CD14-positive monocyte (primary cell): Measurements from ENCODE around the gene TOMM7. TPM values are rescaled to one million over a fixed set of nuclear protein-coding genes. Genes with fewer than 3 reads are reported as not detected.

Experiments
- DNase-seq, 3 donors: peaks; one replicate each; pipeline ENCODE4 v3.0.0-alpha.2; 2011 to 2022
- H2AFZ ChIP-seq: 2 replicates; pipeline ENCODE4 v1.6.0; 2012; ENCODE audit warnings: mild to moderate bottlenecking, low read depth, low read length, inconsistent platforms; ENCODE audit not compliant: insufficient read depth, poor library complexity, severe bottlenecking
- H3K27ac ChIP-seq, 2 donors: 1 replicate in 1 of 2; 2 replicates in 1 of 2; pipeline ENCODE4 v1.5.1; 2012 to 2013; ENCODE audit warnings: low read length in 2 of 2, control low read depth in 1 of 2, inconsistent platforms in 1 of 2, low read depth in 1 of 2, mild to moderate bottlenecking in 1 of 2
- H3K27me3 ChIP-seq, 2 donors: one replicate each; pipeline versions ENCODE4 v1.6.0 to v1.6.1; 2011 to 2013; ENCODE audit warnings: low read length in 2 of 2; ENCODE audit not compliant: control insufficient read depth in 2 of 2, insufficient read depth in 2 of 2
- H3K36me3 ChIP-seq, 2 donors: replicated peaks in 1 of 2; 1 replicate in 1 of 2; 2 replicates in 1 of 2; pipeline versions ENCODE4 v1.5.1 to v1.6.1; 2012 to 2013; ENCODE audit warnings: low read length in 2 of 2, control low read depth in 1 of 2, inconsistent platforms in 1 of 2, mild to moderate bottlenecking in 1 of 2; ENCODE audit not compliant: insufficient read depth in 2 of 2, control insufficient read depth in 1 of 2
- H3K4me1 ChIP-seq, 2 donors: 1 replicate in 1 of 2; 2 replicates in 1 of 2; pipeline versions ENCODE4 v1.5.1 to v1.6.1; 2012 to 2013; ENCODE audit warnings: low read length in 2 of 2, control low read depth in 1 of 2, inconsistent platforms in 1 of 2, mild to moderate bottlenecking in 1 of 2, moderate library complexity in 1 of 2; ENCODE audit not compliant: insufficient read depth in 2 of 2, control insufficient read depth in 1 of 2
- H3K4me2 ChIP-seq: replicated peaks from 2 replicates; pipeline ENCODE3; 2012; ENCODE audit warnings: low read length, moderate library complexity, mild to moderate bottlenecking; ENCODE audit not compliant: poor library complexity, severe bottlenecking; ENCODE audit errors: extremely low read depth
- H3K4me3 ChIP-seq, 3 experiments: fragments of 200-600 bp in 1 of 3; sonication (generic) in 1 of 3; replicated peaks in 1 of 3; 1 replicate in 2 of 3; 2 replicates in 1 of 3; pipeline ENCODE4 v1.5.1; 2011 to 2013; ENCODE audit warnings: low read length in 3 of 3, mild to moderate bottlenecking in 3 of 3, control low read depth in 2 of 3, low read depth in 2 of 3, inconsistent platforms in 1 of 3, moderate library complexity in 1 of 3
- H3K79me2 ChIP-seq: 2 replicates; pipeline ENCODE4 v1.6.0; 2012; ENCODE audit warnings: mild to moderate bottlenecking, control low read depth, inconsistent platforms, low read length, moderate library complexity; ENCODE audit not compliant: insufficient read depth
- H3K9ac ChIP-seq: 2 replicates; pipeline ENCODE4 v1.6.0; 2017; ENCODE audit warnings: low read length, mild to moderate bottlenecking; ENCODE audit not compliant: insufficient read depth, poor library complexity, severe bottlenecking
- H3K9me3 ChIP-seq, 2 donors: replicated peaks in 1 of 2; 1 replicate in 1 of 2; 2 replicates in 1 of 2; pipeline versions ENCODE4 v1.5.1 to v1.6.1; 2012 to 2013; ENCODE audit warnings: low read length in 2 of 2, control low read depth in 1 of 2; ENCODE audit not compliant: control insufficient read depth in 1 of 2, insufficient read depth in 1 of 2
- H4K20me1 ChIP-seq: 2 replicates; pipeline ENCODE4 v1.6.0; 2012; ENCODE audit warnings: mild to moderate bottlenecking, low read length, control low read depth, moderate library complexity; ENCODE audit not compliant: insufficient read depth
- H3K27ac Mint-ChIP-seq, 7 donors: one replicate each; pipeline ENCODE4 v1.8.0; 2020; ENCODE audit warnings: mild to moderate bottlenecking in 7 of 7, mixed read lengths in 7 of 7, moderate library complexity in 6 of 7, inconsistent platforms in 2 of 7
- H3K27me3 Mint-ChIP-seq, 3 donors: one replicate each; pipeline ENCODE4 v1.8.0; 2021 to 2022; ENCODE audit warnings: low read depth in 3 of 3, mild to moderate bottlenecking in 3 of 3, mixed read lengths in 3 of 3, moderate library complexity in 3 of 3, inconsistent platforms in 1 of 3
- H3K36me3 Mint-ChIP-seq, 2 donors: one replicate each; pipeline ENCODE4 v1.8.0; 2020; ENCODE audit warnings: mixed read lengths in 2 of 2, inconsistent platforms in 1 of 2, mild to moderate bottlenecking in 1 of 2
- H3K4me1 Mint-ChIP-seq: one replicate; pipeline ENCODE4 v1.8.0; 2020; ENCODE audit warnings: mild to moderate bottlenecking, mixed read lengths
- H3K4me3 Mint-ChIP-seq, 2 donors: one replicate each; pipeline ENCODE4 v1.8.0; 2020; ENCODE audit warnings: mild to moderate bottlenecking in 2 of 2, mixed read lengths in 2 of 2, moderate library complexity in 1 of 2
- H3K9me3 Mint-ChIP-seq, 7 donors: one replicate each; pipeline ENCODE4 v1.8.0; 2020 to 2022; ENCODE audit warnings: mixed read lengths in 7 of 7, mild to moderate bottlenecking in 6 of 7, moderate library complexity in 6 of 7, inconsistent platforms in 2 of 7
- WGBS: methylation state at CpG from one replicate; pipeline ENCODE4 v1.1.5; 2013; ENCODE audit warnings: missing lambda C conversion rate; ENCODE audit not compliant: insufficient coverage; 5-methylcytosine and 5-hydroxymethylcytosine counted together
- intact Hi-C, 2 donors: fragments of 100-400 bp; cut with micrococcal nuclease; formaldehyde crosslinking; loops; one replicate each; pipeline versions ENCODE4 v1.15.0 to v1.15.1; 2023
- polyA plus RNA-seq, 3 donors: library from polyadenylated mRNA; depleted of rRNA in 1 of 3; unstranded in 2 of 3; stranded (reverse) in 1 of 3; fragments of 300-500 nt in 2 of 3; fragments of >200 nt in 1 of 3; fragmentation: Illumina TruSeq in 2 of 3; gene quantifications; 1 replicate in 2 of 3; 2 replicates in 1 of 3; pipeline ENCODE4 v1.2.3, GENCODE V29; 2012 to 2021
- TF ChIP-seq, protein P1 (sequence below): fragments of 200-600 bp; IDR thresholded peaks from one replicate; pipeline ENCODE4 v1.8.0; 2022; ENCODE audit warnings: antibody characterized with exemption, mild to moderate bottlenecking

The TOMM7 gene
- polyA plus RNA-seq, 3 donors = 93.3 to 125 (median 111) TPM

DNA sequence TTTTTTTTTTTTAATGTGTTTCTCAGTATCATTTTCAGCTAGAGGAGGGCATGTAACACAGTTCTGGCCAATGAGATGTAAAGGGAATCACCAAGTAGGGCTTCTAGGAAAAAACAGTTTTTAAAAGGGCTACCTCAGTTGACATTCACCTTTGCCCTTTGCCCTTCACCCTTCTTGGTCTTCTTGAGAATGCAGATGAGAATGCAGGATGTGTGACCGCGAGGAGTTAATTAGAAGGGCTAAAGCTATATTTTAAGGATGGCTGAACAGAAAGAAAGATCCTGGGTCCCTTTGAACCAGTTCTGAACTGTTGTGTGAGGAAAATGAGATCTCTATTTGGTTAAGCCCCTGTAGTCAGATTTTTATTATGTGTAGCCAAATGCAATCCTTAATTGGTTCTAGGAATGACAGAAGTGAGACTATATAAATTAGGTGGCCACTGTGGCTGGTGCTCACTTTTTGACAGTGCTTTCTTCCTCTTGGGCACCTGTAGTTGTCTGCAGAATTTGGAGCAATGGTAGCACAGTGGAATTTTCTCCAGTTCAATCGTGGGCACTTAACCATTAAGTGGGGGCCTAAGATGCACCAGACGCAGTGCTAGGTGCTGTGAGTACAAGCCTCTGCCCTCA, 21.1 kb upstream of the TOMM7 start:
- 62% methylated on average over 3 of the region's 4 CpGs for WGBS
- intact Hi-C loops = no loop called here
- no peaks in the 10 kb centered on the region for H3K4me1 Mint-ChIP-seq
- no peak overlapping the region for H3K27ac ChIP-seq
- H3K4me3 Mint-ChIP-seq = no peak overlapping the region
- no peaks in the 10 kb centered on the region for H3K4me1 ChIP-seq
- H3K27me3 ChIP-seq = no peaks in the 10 kb centered on the region
- no peak overlapping the region for H3K27ac Mint-ChIP-seq
- no peaks in the 10 kb centered on the region for H3K36me3 ChIP-seq
- H2AFZ ChIP-seq = no peak overlapping the region
- TF ChIP-seq, protein P1, sequence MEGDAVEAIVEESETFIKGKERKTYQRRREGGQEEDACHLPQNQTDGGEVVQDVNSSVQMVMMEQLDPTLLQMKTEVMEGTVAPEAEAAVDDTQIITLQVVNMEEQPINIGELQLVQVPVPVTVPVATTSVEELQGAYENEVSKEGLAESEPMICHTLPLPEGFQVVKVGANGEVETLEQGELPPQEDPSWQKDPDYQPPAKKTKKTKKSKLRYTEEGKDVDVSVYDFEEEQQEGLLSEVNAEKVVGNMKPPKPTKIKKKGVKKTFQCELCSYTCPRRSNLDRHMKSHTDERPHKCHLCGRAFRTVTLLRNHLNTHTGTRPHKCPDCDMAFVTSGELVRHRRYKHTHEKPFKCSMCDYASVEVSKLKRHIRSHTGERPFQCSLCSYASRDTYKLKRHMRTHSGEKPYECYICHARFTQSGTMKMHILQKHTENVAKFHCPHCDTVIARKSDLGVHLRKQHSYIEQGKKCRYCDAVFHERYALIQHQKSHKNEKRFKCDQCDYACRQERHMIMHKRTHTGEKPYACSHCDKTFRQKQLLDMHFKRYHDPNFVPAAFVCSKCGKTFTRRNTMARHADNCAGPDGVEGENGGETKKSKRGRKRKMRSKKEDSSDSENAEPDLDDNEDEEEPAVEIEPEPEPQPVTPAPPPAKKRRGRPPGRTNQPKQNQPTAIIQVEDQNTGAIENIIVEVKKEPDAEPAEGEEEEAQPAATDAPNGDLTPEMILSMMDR = no peak
- no peaks in the 10 kb centered on the region for H3K9me3 ChIP-seq
- H3K27me3 Mint-ChIP-seq = peaks cover 4 to 10% (median 5%) of the 10 kb centered on the region in 3 donors
- H3K4me2 ChIP-seq = no peak overlapping the region
- peaks cover 0 to 2% (median 0%) of the 10 kb centered on the region in 7 donors for H3K9me3 Mint-ChIP-seq
- no peaks in the 10 kb centered on the region for H3K36me3 Mint-ChIP-seq
- no peaks in the 10 kb centered on the region for H3K79me2 ChIP-seq
- H3K4me3 ChIP-seq = no peak overlapping the region
- no peak overlapping the region for H3K9ac ChIP-seq
- no peaks in the 10 kb centered on the region for H4K20me1 ChIP-seq
- DNase-seq = no peak

DNA sequence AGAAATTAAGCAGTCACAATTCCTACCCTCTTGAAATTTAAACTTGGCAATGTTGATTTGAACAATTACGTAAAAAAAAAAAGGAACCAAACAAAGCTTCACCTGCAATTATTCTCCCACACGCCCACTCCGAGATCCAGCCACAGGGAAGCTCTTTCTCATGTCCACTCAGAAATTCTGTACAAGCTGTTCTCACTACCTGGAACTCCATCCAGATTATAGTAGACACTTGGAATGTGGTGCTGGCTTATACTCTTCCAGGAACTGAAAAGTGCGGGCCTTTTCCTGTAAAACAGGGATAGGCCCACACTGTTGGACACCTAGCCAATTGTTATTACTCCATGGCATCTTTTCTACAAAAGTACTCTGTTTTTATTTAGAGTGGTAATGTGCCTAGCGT, 20.3 kb upstream of the TOMM7 start:
- no peak overlapping the region for H3K4me3 ChIP-seq
- no peaks in the 10 kb centered on the region for H4K20me1 ChIP-seq
- WGBS = 95% methylated on average over 2 of the region's 5 CpGs
- H2AFZ ChIP-seq = no peak overlapping the region
- Mint-ChIP-seq H3K36me3 (no peaks in the 10 kb centered on the region), H3K27me3 (peaks cover 4 to 10% (median 5%) of the 10 kb centered on the region in 3 donors), H3K9me3 (peaks cover 0 to 2% (median 0%) of the 10 kb centered on the region in 7 donors), H3K27ac (no peak overlapping the region), H3K4me3 (no peak overlapping the region), H3K4me1 (no peaks in the 10 kb centered on the region)
- H3K9me3 ChIP-seq = no peaks in the 10 kb centered on the region
- TF ChIP-seq, protein P1 = no peak
- H3K9ac ChIP-seq = no peak overlapping the region
- H3K27ac ChIP-seq = no peak overlapping the region
- no peaks in the 10 kb centered on the region for H3K27me3 ChIP-seq
- H3K4me1 ChIP-seq = no peaks in the 10 kb centered on the region
- DNase-seq = no peak
- no peaks in the 10 kb centered on the region for H3K36me3 ChIP-seq
- no peak overlapping the region for H3K4me2 ChIP-seq
- H3K79me2 ChIP-seq = no peaks in the 10 kb centered on the region
- intact Hi-C loops = no loop called here
